ENCODE data around the gene MYBPC3.

GRCh38 chr11:47299078-47299477 is 53.4 kb downstream of the MYBPC3 start:
- TF ChIP-seq POLR2A (IDR thresholded peaks at IDR 0.05; ENCODE audit: extremely low read depth, insufficient read length): no peak
- TF ChIP-seq, protein P1, sequence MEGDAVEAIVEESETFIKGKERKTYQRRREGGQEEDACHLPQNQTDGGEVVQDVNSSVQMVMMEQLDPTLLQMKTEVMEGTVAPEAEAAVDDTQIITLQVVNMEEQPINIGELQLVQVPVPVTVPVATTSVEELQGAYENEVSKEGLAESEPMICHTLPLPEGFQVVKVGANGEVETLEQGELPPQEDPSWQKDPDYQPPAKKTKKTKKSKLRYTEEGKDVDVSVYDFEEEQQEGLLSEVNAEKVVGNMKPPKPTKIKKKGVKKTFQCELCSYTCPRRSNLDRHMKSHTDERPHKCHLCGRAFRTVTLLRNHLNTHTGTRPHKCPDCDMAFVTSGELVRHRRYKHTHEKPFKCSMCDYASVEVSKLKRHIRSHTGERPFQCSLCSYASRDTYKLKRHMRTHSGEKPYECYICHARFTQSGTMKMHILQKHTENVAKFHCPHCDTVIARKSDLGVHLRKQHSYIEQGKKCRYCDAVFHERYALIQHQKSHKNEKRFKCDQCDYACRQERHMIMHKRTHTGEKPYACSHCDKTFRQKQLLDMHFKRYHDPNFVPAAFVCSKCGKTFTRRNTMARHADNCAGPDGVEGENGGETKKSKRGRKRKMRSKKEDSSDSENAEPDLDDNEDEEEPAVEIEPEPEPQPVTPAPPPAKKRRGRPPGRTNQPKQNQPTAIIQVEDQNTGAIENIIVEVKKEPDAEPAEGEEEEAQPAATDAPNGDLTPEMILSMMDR (IDR thresholded peaks at IDR 0.05; ENCODE audit: low read depth, low read length): no peak

All from NB4 (cell line).